ENCODE measurements around the gene RFX4.

Gene RFX4

DNA sequence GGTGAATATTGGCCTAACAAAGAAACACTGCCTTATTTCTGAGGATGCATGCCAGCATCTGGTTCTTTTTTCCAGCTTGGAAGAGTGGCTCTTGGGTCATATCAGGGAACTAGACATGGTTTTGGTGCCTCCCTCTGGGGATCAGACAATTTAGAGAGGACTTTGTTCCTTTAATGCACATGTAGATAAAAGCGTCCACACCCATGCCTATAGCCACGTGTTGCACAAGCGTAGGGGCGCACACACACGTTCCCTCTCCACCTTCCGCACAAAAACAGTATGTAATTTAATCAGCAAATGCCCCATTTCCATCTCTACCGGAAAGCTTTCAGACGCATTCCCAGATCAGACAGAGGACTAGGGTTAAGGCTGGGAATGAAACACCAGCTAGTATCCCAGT lies 130.0 kb downstream of the RFX4 start:
- DNase-seq (ENCODE audit: low read depth) = no peak
- TF ChIP-seq, protein P1, sequence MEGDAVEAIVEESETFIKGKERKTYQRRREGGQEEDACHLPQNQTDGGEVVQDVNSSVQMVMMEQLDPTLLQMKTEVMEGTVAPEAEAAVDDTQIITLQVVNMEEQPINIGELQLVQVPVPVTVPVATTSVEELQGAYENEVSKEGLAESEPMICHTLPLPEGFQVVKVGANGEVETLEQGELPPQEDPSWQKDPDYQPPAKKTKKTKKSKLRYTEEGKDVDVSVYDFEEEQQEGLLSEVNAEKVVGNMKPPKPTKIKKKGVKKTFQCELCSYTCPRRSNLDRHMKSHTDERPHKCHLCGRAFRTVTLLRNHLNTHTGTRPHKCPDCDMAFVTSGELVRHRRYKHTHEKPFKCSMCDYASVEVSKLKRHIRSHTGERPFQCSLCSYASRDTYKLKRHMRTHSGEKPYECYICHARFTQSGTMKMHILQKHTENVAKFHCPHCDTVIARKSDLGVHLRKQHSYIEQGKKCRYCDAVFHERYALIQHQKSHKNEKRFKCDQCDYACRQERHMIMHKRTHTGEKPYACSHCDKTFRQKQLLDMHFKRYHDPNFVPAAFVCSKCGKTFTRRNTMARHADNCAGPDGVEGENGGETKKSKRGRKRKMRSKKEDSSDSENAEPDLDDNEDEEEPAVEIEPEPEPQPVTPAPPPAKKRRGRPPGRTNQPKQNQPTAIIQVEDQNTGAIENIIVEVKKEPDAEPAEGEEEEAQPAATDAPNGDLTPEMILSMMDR (conservative IDR thresholded peaks at IDR 0.05; ENCODE audit: low read depth, low read length) = no peak

DNA sequence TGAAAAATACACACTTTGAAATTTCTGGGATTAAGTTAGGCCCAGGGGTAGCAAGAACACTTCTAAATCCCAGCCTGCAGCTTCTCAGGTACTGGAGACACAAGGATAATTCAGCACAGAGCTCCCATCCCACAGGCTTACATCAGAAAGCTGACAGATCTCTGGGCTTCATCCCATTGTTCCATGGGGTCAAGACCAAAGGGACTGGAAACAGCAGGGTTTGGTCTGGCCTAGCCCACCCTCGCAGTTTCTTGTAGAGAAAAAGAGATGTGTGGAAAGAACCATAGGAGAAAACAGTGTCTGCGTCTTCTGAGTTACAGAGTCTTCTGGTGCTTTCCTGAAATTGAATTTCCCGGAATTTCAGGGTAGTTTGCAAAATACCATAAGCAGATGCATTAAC lies 132.1 kb downstream of the RFX4 start:
- TF ChIP-seq, protein P1 (conservative IDR thresholded peaks at IDR 0.05; ENCODE audit: low read depth, low read length) = no peak
- DNase-seq (ENCODE audit: low read depth) = no peak
- H3K4me3 ChIP-seq (ENCODE audit: low read depth, low read length) = no peak overlapping the region

More for the DNA sequence above, 130.0 kb downstream of the RFX4 start:
- no peak overlapping the region for H3K4me3 ChIP-seq (ENCODE audit: low read depth, low read length)

DNA sequence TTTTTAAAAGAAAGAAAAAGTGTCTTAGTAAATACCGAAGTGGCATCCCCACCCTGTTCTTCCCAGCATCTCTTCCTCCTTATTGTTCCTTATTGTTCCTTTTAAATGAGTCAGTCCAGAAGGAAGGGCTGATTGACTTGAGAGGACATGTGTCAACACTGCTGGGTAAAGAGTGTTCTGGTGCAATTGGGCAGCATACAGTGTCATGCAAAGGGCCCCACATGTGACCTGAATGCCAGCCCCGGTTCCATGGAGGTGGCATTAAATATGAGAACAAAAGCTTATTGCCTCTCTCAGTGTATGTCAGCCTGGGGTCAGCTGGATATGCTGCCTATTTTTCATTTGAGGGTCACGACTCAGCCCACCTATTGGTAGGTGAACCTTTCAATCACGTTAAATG lies 132.8 kb downstream of the RFX4 start:
- no peak for DNase-seq (ENCODE audit: low read depth)
- no peak overlapping the region for H3K4me3 ChIP-seq (ENCODE audit: low read depth, low read length)
- TF ChIP-seq, protein P1 (conservative IDR thresholded peaks at IDR 0.05; ENCODE audit: low read depth, low read length) = no peak

DNA sequence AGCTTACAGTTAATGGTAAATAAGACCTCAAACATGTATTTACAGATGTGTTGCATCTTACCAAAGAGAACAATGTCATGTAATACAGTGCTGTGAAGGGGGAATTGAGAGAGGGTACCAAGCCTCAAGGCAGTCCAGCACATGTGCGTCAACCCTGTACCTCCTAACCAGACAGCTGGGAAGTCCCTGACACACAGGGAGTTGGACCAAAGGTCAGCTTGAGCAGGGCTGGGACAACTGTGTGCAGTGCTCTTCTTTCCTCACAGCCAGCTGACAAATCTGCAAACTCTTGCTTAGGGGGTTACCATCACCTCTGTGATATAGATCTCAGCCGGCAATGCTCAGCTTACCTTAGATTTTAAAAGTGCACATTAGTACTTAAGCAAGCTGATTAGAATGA lies 134.9 kb downstream of the RFX4 start:
- TF ChIP-seq, protein P1 (conservative IDR thresholded peaks at IDR 0.05; ENCODE audit: low read depth, low read length) = no peak
- no peak overlapping the region for H3K4me3 ChIP-seq (ENCODE audit: low read depth, low read length)
- no peak for DNase-seq (ENCODE audit: low read depth)

DNA sequence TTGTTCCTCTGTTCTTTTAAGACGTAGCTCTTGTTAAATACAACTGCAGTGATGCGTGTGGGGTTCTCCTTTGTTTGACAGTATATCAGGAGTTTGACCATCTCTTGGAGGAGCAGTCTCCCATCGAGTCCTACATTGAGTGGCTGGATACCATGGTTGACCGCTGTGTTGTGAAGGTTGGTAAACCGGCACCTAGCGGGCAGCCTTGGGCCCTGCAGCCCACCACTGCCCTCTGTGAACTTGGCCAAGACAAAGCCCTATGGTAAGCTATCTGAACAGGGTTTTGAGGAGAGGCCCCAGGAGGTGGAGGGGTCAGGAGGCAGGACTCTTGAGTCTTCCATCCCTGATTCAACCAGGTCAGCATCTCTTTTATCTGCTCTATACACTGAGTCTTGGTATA lies 137.1 kb downstream of the RFX4 start:
- no peak for DNase-seq (ENCODE audit: low read depth)
- TF ChIP-seq, protein P1 (conservative IDR thresholded peaks at IDR 0.05; ENCODE audit: low read depth, low read length) = no peak
- no peak overlapping the region for H3K4me3 ChIP-seq (ENCODE audit: low read depth, low read length)

DNA sequence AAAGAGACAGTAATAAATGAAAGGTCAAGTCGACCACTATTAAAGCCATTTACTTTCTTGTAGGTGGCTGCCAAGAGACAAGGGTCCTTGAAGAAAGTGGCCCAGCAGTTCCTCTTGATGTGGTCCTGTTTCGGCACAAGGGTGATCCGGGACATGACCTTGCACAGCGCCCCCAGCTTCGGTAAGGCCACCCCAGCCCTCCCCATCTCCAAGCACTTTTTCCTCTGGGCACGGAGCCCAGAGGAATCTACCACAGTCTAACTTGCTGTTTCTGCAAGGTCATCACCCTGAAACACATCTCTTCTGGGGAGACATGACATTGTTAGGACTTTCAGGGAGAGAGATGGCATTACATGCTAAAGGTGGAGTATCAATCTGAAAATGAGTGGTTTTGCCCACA lies 137.9 kb downstream of the RFX4 start:
- no peak overlapping the region for H3K4me3 ChIP-seq (ENCODE audit: low read depth, low read length)
- no peak for DNase-seq (ENCODE audit: low read depth)
- TF ChIP-seq, protein P1 (conservative IDR thresholded peaks at IDR 0.05; ENCODE audit: low read depth, low read length) = no peak

DNA sequence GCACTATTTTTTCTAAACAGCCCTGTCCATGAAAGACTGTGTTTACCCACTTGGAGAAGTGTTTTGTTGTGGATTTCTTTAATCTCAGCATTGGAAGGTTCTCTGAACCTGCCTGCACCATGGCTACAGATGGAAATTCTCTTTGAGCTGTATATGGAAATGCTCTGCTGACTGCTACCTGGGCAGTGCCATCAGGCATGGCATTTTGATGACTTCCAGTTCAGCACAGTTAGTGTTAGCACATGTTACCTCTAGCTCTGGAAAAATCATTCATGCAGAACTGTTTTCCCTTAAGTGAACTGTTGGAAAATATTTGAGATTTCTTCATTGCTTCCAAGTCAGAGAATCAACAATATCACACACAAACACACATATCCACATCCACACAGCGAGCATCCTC lies 139.1 kb downstream of the RFX4 start:
- TF ChIP-seq, protein P1 (conservative IDR thresholded peaks at IDR 0.05; ENCODE audit: low read depth, low read length) = no peak
- no peak overlapping the region for H3K4me3 ChIP-seq (ENCODE audit: low read depth, low read length)
- DNase-seq (ENCODE audit: low read depth) = no peak
